ENCODE results near the gene ACTG1.

ACTG1 gene

DNA sequence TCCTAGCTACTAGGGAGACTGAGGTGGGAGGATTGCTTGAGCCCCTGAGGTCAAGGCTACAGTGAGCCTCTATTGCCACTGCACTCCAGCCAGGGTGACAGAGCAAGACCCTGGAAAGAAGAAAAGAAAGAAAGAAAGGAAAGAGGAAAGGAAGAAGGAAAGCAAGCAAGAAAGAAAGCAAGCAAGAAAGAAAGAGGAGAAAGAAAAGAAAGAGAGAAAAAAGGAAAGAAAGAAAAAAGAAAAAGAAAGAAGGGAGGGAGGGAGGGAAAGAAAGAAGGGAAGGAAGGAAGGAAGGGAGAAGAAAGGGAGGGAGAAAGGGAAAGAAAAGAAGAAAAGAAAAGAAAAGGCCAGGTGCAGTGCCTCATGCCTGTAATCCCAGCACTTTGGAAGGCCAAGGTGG lies 9.0 kb downstream of the ACTG1 start:
- TF ChIP-seq, protein P1, sequence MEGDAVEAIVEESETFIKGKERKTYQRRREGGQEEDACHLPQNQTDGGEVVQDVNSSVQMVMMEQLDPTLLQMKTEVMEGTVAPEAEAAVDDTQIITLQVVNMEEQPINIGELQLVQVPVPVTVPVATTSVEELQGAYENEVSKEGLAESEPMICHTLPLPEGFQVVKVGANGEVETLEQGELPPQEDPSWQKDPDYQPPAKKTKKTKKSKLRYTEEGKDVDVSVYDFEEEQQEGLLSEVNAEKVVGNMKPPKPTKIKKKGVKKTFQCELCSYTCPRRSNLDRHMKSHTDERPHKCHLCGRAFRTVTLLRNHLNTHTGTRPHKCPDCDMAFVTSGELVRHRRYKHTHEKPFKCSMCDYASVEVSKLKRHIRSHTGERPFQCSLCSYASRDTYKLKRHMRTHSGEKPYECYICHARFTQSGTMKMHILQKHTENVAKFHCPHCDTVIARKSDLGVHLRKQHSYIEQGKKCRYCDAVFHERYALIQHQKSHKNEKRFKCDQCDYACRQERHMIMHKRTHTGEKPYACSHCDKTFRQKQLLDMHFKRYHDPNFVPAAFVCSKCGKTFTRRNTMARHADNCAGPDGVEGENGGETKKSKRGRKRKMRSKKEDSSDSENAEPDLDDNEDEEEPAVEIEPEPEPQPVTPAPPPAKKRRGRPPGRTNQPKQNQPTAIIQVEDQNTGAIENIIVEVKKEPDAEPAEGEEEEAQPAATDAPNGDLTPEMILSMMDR (IDR thresholded peaks at IDR 0.05; ENCODE audit: low read depth, low read length): no peak

DNA sequence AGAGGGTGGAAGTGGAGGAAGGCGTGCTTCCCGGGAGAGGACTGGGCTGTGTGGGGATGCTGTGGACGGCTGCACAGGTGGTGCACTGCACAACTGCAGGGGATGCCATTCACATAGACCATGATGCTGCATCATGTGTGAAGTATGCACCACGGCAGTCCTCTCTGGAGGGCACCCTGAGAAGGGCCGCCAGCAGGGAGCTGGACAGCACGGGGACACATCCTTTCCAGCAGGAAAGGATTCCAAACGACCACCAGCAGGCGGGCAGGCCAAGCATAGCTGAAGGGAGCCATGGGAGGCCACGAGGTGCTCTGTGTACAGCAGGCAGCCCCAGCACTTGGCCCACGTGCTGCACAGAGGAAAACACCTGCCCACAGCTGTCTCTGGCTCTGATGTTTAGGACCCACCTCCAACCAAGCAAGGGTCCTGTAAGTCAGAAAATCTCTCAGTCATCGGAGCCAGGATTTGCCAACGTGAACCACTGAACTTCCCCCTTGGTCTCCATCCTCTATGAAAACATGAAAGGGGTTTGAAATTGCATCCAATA lies 10.1 kb downstream of the ACTG1 start:
- TF ChIP-seq, protein P1 (IDR thresholded peaks at IDR 0.05; ENCODE audit: low read depth, low read length): no peak
- no peak overlapping the region for H3K4me3 ChIP-seq (replicated peaks in 1 of 2; ENCODE audit: low read depth in 2 of 2, low read length in 2 of 2)
- DNase-seq (ENCODE audit: low read depth in 2 of 2): no peak

More for the DNA sequence above, 9.0 kb downstream of the ACTG1 start:
- no peak overlapping the region for H3K4me3 ChIP-seq (replicated peaks in 1 of 2; ENCODE audit: low read depth in 2 of 2, low read length in 2 of 2)
- no peak for DNase-seq (ENCODE audit: low read depth in 2 of 2)

DNA sequence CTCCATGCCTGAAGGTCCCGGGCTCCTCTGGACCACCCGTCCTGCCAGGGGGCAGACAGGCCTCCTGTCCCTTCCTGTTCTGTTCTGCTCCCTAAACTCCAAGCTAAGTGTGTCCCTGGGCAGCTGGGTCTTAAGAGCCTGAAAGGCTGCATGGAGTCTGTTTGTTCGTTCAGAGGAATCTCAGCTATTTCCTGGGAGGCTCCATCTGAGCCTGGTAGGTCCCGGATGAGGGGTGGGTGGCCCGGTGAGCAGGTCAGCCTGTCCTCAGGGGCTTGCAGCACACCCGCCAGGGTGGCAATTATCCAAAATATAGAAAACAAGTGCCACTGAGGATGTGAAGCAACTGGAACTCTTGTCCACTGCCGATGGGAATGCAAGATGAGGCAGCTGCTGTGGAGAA lies 12.6 kb downstream of the ACTG1 start:
- no peak overlapping the region for H3K4me3 ChIP-seq (replicated peaks in 1 of 2; ENCODE audit: low read depth in 2 of 2, low read length in 2 of 2)
- TF ChIP-seq, protein P1 (IDR thresholded peaks at IDR 0.05; ENCODE audit: low read depth, low read length): no peak
- DNase-seq (ENCODE audit: low read depth in 2 of 2): peak; percentile 61 to 75

DNA sequence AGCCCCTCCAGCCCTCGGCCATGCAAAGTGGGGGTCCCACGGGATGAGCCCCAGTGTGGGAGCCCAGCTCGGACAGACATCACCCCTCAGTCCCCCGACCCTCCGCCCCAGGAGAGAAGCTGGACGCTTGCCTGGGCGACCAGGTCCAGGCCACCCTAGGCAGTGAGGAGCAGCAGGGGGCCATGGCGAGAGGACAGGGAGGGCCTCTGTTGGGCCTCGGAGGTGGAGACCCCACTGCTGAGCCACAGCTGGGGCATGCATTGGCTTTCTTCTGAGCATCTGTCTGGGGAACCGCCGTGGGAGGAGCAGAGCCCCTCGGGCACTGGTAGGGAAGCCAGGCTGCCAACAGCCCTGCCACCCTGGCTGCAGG lies 13.0 kb downstream of the ACTG1 start:
- DNase-seq (ENCODE audit: low read depth in 2 of 2): no peak
- H3K4me3 ChIP-seq (replicated peaks in 1 of 2; ENCODE audit: low read depth in 2 of 2, low read length in 2 of 2): no peak overlapping the region
- TF ChIP-seq, protein P1 (IDR thresholded peaks at IDR 0.05; ENCODE audit: low read depth, low read length): no peak

DNA sequence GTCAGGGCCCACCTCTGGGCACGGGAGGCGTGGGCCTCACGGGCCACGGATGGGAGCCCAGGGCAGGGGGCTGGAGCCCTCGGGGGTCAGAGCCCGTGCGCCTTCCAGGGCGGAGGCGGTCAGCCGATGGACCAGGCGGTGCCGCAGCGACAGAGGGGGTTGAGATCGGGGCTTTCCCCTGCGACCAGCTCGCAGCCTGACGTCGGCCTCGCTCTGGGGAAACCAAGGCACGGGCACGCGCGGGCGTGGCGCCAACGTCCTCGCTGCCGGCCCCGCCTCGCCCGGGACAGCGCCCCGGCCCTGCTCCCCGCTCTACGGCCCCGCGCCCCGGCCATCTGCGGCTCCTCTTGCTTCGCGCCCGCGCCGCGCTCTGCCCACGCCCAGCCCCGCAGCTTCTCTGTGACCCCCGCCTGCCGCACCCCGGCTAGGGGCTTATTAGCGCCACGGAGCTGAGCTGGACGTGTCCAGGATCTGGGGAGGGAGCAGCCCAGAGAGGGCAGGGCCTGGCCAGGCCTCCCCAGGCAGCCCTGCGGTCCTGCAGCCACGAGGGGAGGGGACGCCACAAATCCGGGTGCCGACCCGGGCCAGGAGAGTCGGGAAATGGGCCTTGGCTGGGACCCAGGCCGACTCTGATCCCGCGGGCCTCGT lies 13.5 kb downstream of the ACTG1 start:
- TF ChIP-seq, protein P1 (IDR thresholded peaks at IDR 0.05; ENCODE audit: low read depth, low read length): no peak
- no peak for DNase-seq (ENCODE audit: low read depth in 2 of 2)
- no peak overlapping the region for H3K4me3 ChIP-seq (replicated peaks in 1 of 2; ENCODE audit: low read depth in 2 of 2, low read length in 2 of 2)

DNA sequence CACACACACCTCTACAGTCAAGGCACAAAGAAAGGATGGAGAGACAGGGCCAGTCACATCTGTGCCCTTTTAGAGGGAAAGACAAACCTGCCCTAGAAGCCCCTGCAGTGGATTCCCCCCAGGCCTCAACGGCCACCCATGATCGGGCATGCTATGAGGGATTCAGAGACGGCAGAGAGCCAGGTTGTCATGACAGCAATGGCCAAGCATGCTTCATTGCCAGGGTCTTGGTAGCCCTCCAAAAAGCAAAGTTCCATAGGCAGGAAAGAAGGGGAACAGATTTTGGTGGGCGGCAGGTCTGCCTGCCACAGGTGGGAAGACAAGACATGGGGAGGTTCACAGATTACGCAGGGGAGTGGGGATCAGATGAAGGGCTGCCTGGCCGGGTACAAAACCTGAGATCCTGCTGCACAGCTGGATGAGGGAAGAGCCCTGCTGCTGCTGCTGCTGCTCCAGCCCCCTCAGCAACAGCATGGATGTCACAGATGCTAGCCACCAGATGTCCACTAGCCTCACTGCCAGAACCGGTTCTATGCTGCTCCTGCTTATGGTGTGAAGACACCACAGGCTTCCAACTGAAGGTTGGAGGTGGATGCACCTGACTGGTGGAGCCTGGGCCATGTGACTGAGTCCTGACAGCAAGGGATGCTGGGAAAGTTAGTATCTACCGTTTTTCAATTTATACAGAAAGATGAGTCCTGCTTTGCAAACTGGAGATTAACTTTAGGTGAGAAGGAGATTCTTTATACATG lies 17.8 kb downstream of the ACTG1 start:
- TF ChIP-seq, protein P1 (IDR thresholded peaks at IDR 0.05; ENCODE audit: low read depth, low read length): no peak
- DNase-seq (ENCODE audit: low read depth in 2 of 2): no peak
- no peak overlapping the region for H3K4me3 ChIP-seq (replicated peaks in 1 of 2; ENCODE audit: low read depth in 2 of 2, low read length in 2 of 2)

All from cardiac fibroblast (primary cell).